GM10847 (cell line): ENCODE data around the gene ERV3-1.

ENCODE experiments used
- POLR2A ChIP-seq: IDR thresholded peaks from 2 replicates; pipeline ENCODE4 v1.6.1; 2011; ENCODE audit not compliant: insufficient read length; ENCODE audit errors: extremely low read depth

ERV3-1 gene

DNA sequence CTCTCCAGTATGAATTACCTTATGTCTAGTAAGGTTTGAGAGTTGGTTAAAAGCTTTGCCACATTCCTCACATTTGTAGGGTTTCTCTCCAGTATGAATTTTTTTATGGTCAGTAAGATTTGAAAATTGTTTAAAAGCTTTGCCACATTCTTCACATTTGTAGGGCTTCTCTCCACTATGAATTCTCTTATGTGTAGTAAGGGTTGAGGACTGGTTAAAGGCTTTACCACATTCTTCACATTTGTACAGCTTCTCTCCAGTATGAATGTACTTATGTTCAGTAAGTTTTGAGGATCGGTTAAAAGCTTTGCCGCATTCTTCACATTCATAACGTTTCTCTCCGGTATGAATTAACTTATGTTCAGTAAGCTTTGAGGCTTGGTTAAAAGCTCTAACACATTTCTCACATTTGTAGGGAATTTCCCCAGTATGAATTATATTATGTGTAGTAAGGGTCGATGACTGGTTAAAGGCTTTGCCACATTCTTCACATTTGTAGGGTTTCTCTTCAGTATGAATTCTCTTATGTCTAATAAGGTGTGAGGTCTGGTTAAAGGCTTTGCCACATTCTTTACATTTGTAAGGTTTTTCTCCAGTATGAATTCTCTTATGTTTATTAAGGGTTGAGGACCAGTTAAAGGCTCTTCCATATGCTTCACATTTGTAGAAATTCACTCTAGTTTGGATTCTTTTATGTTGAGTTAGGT, 27.8 kb downstream of the ERV3-1 start:
- no peak for TF ChIP-seq POLR2A

DNA sequence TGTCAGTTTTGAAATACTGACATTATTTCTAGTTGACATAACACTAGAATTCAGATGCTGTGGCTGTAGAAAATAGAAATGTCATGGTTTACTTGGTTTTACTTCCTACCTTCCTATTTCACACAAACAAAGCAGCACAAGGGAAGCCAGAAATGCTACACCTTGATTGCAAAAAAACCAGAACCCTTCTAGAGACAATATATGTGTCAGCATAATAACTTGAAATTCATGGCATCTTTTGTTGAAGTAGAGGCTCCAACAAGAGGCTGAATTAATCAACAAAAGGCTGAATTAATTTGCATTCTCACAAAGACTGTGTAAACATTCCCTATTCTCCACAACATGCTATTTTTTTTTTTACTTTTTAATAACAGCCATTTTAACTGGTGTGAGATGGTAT, 40.9 kb downstream of the ERV3-1 start:
- TF ChIP-seq POLR2A: no peak

DNA sequence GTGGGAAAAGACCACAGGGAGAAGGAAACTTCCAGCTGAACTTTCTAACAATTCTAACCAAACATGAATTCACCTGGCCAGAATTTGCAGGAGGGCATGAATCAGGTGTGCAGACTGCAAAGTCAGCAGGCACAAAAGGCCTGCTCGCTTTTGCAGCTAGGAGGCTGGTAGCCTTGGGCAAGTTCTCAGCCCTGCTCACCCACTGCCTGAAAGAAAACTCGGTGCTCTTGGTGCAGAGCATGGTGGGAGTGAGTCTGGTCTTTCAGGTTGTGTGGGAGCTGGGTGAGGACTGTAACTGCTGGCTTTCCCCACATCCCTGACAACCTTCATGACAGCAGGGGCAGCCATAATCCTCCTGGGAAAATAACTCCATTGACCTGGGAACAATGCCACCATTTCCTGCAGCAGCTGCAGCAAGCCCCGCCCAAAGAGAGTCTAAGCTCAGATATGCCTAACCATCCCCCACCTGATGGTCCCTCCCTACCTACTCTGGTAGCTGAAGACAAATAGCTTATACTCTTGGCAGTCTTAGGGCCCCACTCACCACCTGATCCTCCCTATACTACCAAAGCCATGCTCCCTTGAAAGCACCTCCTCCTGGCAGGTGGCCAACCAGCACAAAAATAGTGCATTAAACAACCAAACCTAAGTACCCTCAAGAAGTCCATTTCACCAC, 47.3 kb downstream of the ERV3-1 start:
- TF ChIP-seq POLR2A: no peak

DNA sequence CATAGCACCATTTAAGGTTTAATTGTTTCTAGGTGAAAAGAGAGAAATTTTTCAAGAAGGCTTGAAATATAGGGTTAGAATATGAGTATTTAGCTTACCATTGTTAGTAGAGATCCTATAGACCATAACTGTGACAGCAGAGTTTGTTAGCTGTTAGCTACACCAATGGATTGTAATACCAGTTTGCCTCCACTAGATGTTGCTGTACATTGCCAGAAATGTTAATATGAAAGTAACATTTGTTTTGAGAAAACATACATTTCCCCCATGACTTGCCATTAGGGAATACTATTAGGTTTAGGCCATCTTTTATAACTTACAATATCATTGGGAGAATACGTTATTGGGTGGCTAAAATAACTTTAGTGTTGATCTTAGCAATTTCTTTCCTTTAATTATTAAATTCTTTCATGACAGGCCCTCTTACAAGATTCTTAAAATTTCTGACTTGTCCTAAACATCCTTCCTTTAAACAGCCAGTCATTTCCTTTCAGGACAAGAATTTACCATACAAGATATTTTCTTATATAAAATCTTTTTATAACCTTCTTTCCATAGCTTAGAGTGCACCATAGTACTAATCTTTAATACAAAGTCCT, 55.1 kb downstream of the ERV3-1 start:
- TF ChIP-seq POLR2A: no peak

DNA sequence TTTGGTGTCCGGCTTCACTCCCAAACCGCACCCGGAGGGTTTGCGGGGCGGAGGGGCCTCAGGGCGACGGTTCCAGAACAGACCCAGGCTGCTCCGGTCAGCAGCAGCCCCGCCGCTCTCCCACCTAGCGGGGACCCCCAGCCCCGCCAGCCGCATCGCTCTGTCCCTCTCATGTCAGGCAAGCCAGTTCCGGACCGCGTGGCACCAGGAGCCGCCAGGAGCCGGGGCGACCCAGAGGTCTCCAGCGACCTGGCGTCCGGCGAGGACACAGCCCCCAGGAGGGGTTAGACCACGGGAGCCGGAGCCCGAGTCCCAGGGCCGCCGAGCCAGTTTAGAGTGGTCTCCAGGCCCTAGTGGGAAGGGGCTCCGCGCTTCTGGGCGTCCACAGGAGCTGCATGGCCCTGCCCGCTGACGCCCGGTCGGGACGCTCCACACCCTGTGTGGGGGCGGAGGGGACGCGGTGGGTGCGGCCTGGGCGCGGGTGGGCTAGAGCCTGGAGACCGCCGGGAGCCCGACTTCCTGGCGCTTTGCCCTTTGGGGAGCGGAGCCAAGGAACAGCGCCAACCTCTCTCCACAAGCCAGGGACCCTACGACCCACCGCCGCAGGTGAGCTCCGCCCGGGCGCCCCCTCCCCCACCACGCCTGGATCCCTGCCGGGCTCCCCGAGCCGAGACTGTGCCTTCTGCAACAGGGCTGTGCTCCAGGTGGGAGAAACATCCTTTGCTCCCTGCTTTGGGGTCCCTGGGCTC, 59.1 kb downstream of the ERV3-1 start:
- TF ChIP-seq POLR2A: no peak

DNA sequence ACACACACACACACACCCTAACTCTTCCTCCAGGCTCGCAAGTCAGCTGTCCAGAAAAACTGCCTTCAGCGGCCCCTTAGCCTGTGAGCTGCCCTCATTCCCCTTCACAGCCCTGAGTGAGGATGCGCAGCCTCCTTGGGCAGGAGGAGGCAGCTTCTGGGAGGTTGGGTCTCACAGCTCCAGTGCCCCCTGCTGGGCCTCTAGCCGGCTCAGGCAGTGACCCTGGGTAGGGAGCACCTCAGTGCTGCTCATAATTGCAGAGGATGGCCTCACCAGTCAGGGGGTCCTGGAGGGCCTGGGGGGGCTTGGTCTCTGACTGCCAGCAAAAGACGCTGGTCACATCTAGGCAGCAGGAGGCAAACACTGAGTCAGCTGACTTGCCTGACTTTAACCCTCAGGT, 59.7 kb downstream of the ERV3-1 start:
- no peak for TF ChIP-seq POLR2A

DNA sequence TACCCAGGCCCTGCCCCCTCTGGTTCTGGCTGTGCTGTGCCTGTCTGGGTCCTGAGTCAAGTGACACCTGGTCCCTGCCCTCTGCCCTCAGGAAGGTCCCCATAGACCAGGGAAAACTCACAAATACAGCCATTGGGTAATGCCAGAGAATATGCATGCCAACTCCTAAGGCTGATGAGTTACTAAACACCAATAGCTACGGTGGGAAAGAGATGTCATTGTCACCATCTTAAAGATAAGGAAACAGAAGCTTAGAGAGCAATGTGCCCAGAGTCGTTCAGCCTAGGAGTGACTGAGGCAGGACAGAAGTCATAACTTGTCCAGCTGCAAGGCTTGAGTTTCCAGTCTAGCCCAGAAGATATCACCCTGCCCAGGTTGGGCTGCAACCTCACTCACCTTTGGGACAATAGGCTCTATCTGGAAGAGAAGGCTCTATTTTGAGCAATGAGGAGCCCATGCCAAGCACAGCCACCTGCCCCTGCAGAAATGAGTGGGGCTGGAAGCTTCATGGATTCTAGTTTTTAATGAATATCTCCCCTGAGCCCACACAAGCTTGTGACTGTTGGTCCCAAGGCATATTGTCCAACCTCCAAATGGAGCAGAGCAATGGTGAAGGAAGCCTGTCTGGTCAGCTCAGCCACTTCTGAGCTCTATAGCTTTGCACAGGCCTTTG, 60.8 kb downstream of the ERV3-1 start:
- no peak for TF ChIP-seq POLR2A
